ENCODE measurements around the gene ADCY2. TPM values are rescaled to one million over a fixed set of nuclear protein-coding genes. Genes with fewer than 3 reads are reported as not detected.

ADCY2 gene
- polyA plus RNA-seq, 3 donors: 4.5 to 6.8 (median 6.3) TPM

DNA sequence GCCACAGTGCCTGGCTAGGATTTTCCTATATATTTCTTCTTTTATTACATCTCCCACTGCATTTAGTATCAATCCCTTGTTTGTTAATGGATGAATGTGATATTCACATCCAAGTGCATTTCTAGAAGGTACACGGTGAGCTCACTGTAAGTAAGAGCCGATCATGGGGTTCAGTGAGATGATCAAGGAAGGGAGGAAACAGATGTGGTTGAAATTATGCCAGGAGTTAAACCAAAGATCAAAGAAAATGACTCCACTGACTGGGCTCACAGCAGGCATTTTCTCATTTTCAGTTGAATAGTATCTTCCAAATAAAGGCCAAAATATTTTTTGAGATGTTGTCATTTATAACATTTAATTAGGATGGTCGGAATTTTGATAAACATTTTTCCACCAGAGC is 357.2 kb downstream of the ADCY2 start:
- DNase-seq (ENCODE audit: extremely low read depth in 1 of 11, low read depth in 9 of 11, low spot score in 4 of 11): no peak

DNA sequence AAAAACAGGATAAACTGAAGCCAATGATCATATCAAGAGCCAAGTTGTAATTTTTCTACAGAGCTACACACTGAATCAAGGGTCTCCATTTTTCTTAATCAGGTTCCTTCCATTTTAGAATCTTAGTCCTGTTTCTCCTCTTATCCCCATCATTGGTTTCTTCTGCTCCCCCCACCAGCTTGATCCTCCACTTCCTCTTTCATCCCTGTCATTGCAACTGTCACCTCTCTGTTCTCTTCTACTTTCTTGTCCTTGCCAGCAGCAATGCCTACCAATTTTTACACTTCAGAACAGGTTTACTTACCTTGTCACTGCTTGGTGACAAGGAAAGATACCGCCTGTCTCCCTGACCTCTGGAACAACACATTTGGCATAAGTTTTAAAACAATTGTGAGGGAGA is 357.7 kb downstream of the ADCY2 start:
- no peak for DNase-seq (ENCODE audit: extremely low read depth in 1 of 11, low read depth in 9 of 11, low spot score in 4 of 11)

DNA sequence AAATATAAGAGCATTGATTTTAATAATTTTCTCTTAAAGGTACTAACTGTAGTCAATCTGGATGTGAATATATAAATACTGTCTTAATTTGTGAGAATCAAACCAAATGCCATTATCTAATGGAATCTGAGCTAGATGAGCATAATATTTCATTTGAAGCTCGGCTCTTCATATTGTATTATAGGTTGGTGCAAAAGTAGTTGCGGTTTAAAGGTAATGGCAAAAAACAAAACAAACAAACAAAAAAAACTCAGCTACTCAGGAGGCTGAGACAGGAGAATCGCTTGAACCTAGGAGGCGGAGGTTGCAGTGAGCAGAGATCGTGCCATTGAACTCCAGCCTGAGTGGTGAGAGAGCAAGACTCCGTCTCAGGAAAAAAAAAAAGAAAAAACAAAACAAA is 358.6 kb downstream of the ADCY2 start:
- no peak for DNase-seq (ENCODE audit: extremely low read depth in 1 of 11, low read depth in 9 of 11, low spot score in 4 of 11)

DNA sequence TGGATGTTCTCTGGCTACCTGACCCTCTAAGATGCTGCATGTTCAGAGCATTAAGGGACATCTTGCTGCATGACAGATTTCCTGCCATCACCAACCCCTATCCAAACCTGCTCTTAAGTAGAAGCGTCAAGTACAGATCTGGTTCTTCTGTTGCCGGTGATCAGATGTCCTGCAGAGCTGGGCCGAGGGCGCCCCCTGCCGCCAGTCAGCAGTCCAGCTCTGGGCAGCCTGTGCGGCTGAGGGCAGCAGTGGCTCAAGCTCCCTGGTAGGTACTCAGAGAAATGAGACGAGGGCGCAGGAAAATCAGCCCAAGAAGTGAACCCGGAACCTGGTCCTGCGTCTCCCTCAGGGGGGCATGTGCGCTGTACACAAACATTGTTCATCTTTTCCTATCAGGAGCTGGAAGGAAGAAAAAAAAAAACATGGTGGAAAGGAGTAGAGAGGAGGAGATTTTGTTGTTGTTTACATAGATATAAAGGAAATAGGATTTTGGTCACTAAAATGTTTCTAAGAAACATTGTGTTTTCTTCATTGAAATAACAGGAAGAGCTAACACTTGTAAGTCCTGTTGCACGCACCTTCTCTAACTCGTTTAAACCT is 359.2 kb downstream of the ADCY2 start:
- peak in 6 of 11 donors; percentile 5 to 33 (median 11) for DNase-seq (ENCODE audit: extremely low read depth in 1 of 11, low read depth in 9 of 11, low spot score in 4 of 11)

DNA sequence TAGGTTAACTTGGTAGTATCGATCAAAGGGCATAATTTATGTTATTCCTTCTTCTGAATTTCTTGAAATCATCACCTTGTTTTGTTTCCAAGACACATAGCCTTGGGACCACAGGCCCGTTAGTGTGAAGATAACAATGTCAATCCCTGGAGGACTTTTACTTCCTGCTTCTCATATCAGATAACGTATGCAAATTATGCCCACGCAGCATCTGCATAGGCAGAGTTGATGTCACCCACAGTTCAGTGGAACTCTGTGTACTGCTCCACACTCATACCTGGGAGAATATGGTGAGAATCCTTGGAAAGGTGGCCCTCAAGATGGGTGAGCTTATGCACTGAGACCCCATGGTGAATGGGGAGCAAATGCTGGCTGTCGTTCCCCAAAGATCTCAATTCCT is 360.0 kb downstream of the ADCY2 start:
- DNase-seq (ENCODE audit: extremely low read depth in 1 of 11, low read depth in 9 of 11, low spot score in 4 of 11): no peak

DNA sequence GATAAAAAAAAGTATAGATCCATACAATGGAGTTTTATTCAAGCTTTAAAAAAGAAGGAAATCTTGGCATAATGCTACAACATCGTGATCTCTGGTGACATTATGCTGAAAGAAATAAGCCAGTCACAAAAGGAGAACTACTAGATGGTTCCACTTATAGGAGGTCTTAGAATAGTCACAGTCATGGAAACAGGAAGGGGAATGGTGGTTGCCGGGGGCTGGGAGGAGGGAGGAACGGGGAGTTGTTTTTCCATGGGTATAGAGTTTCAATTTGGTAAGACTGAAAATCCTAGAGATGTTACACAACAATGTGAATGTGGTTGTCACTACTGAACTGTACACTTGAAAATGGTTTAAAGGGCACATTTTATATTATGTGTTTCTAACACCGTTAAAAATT is 360.5 kb downstream of the ADCY2 start:
- peak in 1 of 11 donors; percentile 5 for DNase-seq (ENCODE audit: extremely low read depth in 1 of 11, low read depth in 9 of 11, low spot score in 4 of 11)

DNA sequence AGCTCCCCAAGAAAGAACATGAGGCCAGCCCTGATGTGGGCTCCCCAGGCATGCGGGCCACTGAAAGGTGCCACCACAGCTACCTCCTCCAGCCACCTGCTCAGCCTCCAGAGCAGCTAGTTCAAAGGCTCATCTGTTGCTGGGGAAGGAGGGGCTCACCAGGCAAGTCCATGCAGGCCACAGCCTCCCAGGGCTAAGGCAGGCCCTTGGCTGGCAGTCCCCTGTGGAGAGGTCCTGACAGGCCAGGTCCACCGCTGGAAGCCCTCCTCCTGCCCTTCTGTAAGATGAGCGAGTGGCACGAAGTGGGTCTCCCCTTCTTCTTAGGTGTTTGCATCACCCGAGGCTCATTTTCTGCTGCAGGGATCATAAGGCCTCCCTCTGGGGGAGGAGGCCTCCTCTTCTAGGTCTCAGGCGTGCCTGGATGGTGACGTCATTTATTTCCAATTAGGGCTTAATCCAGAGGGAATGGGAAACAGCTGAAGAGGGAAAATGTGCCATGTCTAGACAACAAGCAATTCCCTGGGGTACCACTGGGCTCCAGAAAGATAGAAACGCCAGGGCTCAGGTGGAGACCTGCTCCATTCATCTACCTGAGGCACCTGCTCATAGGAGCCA is 363.4 kb downstream of the ADCY2 start:
- peak in 1 of 11 donors; percentile 7 for DNase-seq (ENCODE audit: extremely low read depth in 1 of 11, low read depth in 9 of 11, low spot score in 4 of 11)

DNA sequence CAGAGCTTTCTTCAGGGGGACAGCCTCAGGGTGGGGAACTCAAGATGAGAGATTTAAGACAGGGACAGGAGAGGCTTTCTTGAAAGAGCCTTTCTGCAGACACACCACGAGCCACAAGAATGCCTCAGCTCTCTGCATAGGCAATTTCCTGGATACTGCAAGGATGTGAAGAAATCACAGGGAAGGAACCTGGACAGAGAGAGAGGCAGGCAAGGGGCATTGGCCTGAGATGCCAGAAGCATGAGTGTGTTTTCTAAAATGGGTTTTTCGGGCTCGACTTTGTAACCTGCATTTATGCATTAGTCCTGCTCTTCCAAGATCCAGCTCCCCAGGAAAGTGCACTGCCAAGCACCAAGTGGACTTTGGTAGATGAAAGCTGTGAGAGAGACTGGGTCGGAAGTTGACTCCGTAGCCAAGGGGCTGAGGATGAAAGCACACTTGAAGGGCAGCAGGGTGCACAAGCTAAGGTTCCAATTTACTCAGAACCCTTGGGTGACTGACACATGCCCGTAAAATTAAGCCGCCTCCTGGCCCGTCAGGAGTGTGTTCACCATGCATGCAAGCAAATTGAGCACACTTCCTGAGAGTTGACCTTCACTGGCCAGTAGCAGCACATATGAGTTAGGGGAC is 364.1 kb downstream of the ADCY2 start:
- no peak for DNase-seq (ENCODE audit: extremely low read depth in 1 of 11, low read depth in 9 of 11, low spot score in 4 of 11)

DNA sequence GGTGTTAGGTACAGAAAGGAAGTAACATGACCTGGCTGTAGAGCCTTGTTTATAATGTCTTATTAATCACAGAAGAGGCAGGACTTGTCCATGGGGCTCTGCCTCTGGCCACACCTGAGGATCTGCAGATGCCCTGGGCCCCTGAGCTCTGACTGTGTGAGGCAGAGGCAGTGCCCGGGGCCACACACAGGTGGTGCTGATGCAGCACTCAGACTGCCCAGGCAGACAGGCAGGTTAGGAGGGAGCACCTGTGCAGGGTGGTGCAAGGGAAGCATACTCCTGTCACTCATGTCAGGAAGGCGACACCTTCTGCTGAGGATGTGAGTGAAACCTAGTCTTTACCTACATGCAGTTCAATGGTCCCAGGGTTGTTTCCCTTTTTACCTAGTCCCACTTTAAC is 366.3 kb downstream of the ADCY2 start:
- no peak for DNase-seq (ENCODE audit: extremely low read depth in 1 of 11, low read depth in 9 of 11, low spot score in 4 of 11)

DNA sequence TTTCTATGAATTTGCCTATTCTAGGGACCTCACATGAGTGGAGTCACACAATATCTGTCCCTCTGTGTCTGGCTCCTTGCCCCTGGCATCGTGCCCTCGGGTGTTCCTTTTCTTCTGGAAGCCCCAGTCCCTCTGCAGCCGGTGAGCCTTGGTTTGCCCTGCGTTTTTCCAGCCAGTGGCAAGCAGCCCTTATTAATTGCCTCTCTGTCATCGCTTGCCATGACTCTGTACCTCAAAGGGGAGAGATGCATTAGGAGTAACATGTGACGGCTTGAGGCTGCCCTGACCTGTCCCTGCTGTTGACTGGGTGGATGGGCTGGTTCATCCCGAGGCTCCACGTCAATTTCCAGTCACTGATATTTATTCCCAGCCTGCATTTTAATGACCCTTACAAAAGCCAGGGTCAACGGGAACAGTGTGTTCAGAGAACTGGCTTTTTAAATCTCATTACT is 367.7 kb downstream of the ADCY2 start:
- DNase-seq (ENCODE audit: extremely low read depth in 1 of 11, low read depth in 9 of 11, low spot score in 4 of 11): no peak

DNA sequence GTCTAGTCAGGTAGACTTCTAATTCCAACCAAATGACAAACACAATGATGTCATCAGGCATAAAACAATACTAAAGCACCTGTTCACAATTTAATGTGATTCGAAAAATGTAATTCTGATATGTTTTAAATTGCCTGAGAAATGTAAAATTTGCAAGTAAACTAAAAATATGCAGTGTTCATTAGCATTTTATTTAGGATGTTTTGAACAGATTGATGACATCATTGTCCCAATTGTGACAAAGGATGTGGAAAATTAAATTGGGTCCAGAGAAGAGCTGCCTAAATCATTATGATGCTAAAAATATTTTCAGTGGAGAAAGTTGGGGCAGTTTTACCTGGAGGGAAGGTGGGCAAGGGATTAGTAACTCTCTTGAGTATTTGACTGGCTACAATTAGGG is 368.5 kb downstream of the ADCY2 start:
- no peak for DNase-seq (ENCODE audit: extremely low read depth in 1 of 11, low read depth in 9 of 11, low spot score in 4 of 11)

DNA sequence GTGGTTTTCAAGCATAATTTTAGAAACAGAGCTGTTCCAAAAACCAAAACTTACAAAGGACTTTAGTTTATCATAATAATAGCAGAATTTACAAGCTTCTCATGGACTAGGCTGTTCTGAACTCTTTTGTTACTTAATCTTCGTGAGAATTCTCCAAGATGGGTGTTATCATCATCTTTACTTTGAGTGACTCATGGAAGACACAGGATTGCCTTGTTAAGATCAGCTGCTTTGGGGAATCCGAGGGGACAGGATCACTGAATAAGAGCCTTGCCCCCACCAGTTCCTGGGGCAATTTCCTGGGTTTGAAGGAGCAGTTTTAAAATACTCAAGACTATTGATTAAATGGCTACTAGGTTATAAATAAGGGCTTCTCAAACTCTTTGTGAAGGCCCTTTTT is 374.5 kb downstream of the ADCY2 start:
- no peak for DNase-seq (ENCODE audit: extremely low read depth in 1 of 11, low read depth in 9 of 11, low spot score in 4 of 11)

DNA sequence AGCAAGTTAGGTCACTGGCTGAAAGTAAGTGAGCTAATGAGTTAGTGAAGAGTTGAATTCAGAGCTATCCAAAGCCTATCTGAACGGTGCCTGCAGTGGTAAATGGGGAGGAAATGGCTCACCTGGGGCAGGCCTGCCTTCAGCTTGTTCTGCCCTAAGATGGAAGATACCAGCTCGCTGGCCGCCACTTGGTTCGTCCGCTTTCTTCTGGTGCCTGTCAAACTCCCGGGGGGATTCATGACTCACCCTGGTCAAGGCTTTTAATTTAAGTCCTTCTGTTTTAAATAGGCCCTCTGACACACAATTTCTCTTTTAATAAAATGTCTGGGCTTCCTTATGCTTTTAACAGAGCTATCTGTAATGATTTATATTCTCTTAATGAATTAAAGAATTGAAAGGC is 376.2 kb downstream of the ADCY2 start:
- no peak for DNase-seq (ENCODE audit: extremely low read depth in 1 of 11, low read depth in 9 of 11, low spot score in 4 of 11)

DNA sequence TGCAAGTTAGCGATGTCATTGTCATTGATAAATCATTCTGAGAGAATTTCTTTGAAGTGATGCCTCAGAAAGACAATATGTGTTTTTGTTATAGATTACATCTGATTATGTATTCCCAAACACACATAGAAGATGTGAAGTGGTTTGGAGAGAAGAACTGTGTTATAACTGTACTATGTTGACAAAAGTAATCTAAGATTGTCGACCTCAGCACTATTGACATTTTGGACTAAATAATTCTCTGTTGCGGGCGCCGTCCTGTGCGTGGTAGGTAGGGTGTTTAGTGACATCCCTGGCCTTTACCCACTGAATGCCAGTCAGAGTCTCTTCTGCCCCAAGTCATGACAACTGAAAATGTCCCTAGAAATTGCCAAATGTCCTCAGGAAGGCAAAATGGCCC is 377.2 kb downstream of the ADCY2 start:
- no peak for DNase-seq (ENCODE audit: extremely low read depth in 1 of 11, low read depth in 9 of 11, low spot score in 4 of 11)

DNA sequence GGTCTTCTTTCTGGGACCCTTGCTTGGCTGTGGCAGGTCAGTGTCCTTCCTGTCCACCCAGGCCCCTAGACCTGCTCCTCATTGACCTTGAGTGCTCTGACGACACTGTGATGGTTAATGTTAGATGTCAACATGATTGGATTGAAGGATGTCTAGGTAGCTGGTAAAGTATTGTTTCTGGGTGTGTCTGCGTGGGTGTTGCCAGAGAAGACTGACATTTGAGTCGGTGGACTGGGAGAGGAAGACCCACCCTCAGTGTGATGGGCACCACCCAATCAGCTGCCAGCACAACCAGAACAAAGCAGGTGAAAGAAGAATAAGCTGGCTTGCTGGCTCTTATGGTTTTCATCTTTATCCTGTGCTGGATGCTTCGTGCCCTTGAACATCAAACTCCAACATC is 380.5 kb downstream of the ADCY2 start:
- DNase-seq (ENCODE audit: extremely low read depth in 1 of 11, low read depth in 9 of 11, low spot score in 4 of 11): no peak

DNA sequence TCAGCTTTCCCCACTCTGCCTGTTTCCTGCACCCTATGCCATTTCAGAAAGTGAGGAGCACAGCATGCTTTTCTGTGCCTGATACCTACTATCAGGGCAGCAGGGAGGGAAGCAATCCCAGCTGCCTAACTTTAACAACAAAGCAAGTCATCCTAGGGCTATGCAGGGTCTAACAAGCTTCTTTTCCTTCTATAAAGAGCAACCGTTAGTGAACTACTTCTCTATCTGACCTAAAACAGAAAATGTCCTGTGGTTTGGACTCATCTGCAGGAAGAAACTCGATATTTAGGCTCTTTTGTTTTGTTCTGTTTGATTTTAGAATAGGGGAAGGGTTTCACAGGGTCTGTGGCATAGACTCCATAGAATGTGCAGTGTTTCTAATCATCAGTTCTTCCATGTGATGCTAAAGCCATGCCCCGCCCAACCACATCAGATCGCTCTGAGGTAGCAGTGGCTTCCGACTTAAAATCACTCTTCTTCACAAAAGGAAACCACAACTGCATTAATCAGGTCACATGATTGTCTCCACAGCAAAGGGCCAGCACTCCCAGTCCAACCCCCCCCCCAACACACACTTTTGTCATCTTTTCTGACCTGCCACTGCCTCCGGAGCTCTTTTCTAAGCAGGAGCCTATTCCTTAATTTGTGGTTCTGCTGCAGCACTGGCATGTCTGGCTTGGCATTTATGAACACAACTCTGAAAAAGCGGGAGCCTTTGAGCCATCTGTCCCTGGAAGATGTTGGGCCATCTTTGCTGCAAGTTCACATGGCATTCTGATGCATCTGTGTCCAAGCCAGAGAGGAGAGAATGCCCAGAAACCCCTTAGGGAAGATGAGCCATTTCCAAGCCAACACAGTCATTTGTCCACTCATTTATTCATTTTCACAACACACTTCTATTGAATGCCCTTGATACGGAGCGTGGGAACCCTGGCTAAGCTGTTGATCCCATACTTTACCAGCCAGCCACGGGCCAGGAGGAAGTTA is 383.4 kb downstream of the ADCY2 start:
- DNase-seq (ENCODE audit: extremely low read depth in 1 of 11, low read depth in 9 of 11, low spot score in 4 of 11): no peak

DNA sequence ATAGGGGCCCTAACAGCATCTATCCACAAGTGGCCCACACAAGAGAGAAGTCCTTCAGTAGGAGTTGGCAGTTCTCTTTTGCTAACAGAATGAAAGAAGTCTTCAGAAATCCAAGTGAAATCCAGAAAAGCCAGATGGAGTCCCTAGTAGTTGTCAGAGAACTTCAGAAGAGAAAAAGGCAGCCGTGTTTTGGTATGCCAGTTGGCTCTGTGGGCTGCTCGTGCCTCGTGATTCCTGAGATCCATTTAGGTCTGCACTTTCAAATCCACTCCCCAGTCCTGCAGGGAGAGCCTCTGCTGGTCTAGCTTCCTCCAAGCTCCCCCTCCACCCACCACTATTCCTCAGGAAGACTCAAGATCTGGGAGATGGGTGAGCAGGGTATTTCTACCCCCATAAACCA is 386.0 kb downstream of the ADCY2 start:
- no peak for DNase-seq (ENCODE audit: extremely low read depth in 1 of 11, low read depth in 9 of 11, low spot score in 4 of 11)

DNA sequence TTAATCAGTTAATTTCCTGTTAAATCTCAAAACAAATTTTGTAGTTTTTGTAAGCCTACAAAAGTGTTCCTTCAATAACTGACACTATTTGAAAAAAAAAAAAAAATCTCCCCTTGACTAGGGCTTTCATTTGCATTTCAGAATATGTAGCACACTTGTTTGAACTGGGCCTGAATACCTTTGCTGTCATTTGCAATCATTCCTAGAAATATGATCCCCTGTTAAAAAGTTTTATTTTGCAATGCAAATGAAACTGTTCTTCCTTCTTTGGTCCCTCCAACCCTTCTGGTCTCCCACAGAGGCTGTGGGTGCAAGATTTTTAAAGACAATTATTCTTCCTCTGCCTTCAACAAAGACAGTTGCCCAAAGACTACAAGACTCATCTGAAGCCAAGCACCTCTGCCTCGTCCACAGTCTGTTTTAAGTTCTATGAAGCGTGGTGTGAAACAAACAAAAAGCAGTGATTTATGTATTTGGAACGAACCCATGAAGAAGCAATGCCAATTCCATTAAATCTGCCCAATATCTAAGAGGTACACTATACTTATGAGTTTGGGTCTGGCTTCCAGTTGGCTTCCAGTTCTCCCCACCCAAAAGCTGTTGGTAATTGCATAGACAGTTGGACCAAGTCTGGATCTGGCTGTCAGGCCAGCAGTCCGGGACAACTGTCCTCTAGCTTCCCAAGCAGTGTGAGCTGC is 388.9 kb downstream of the ADCY2 start:
- no peak for DNase-seq (ENCODE audit: extremely low read depth in 1 of 11, low read depth in 9 of 11, low spot score in 4 of 11)

DNA sequence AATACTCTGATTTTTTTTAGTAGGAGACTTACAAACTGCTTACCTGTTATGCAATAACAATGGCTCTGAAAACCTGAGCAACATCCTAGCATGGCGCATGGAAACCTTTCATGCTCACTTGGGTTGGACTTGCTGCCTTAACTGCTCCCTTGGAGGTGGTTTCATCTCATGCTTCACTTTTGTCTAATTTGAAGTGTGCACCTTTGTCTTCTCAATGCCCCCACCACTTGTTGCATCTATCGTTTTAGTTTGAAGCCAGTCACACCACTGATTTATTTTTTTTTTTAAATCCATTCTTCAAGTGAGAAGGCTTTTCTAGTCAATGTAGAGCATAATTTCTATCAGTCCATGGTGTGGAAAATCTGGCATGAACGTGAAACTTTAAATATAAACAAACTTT is 391.8 kb downstream of the ADCY2 start:
- no peak for DNase-seq (ENCODE audit: extremely low read depth in 1 of 11, low read depth in 9 of 11, low spot score in 4 of 11)
